ENCODE measurements around the gene HS3ST6. TPM values are rescaled to one million over a fixed set of nuclear protein-coding genes. Genes with fewer than 3 reads are reported as not detected.
A peak's percentile ranks its signal among the peaks of the same experiment; 100 is the strongest.

The HS3ST6 gene
- total and polyA plus RNA-seq, 2 of the 13 experiments (the other 11 are each of a cell fraction or from before 2014, with no cell fraction given): not detected

DNA sequence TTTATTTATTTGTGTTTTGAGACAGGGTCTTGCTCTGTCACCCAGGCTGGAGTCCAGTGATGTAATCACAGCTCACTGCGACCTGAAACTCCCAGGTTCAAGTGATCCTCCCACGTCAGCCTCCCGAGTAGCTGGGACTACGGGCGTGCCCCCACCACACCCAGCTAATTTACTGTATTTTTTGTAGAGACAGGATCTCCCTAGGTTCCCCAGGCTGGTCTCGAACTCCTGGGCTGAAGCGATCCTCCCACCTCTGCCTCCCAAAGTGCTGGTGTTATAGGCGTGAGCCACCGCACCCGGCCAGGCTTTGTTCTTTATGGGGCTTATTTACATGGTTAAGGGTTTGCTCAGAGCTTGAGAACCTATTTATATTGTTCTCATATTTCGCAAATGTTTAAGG lies 40.4 kb downstream of the HS3ST6 start:
- 8% methylated on average over 11 of the region's 11 CpGs for WGBS (ENCODE audit: low lambda C conversion rate)
- Histone ChIP-seq H2AFZ (ENCODE audit: low read length) (no peak overlapping the region), H3K36me3 (replicated peaks in 1 of 2; ENCODE audit: control insufficient read depth in 1 of 2, insufficient read depth in 2 of 2, low read length in 2 of 2) (no peaks in the 10 kb centered on the region), H3K79me2 (ENCODE audit: insufficient read depth, low read length) (no peaks in the 10 kb centered on the region), H4K20me1 (ENCODE audit: insufficient read depth, low read length) (no peaks in the 10 kb centered on the region), H3K9ac (ENCODE audit: insufficient read depth, low read depth, low read length) (no peak overlapping the region), H3K27me3 (ENCODE audit: control insufficient read depth in 1 of 2, insufficient read depth in 2 of 2, low read length in 2 of 2) (peaks cover 1 to 8% of the 10 kb centered on the region in 2 experiments; a peak in 4 of 5 replicates), H3K27ac (ENCODE audit: extremely low read length, insufficient read depth, low read length) (no peak overlapping the region), H3K4me2 (ENCODE audit: low read depth, low read length) (no peak overlapping the region; the same call in 1 of the 2 replicates), H3K9me3 (ENCODE audit: low read length) (no peaks in the 10 kb centered on the region), H3K4me1 (ENCODE audit: insufficient read depth, low read length) (peaks cover 23% of the 10 kb centered on the region), H3K4me3 (replicated peaks in 1 of 3; ENCODE audit: insufficient read depth in 1 of 3, low read depth in 2 of 3, low read length in 3 of 3) (no peak overlapping the region)
- ChIA-PET POLR2A (no interaction called here), CTCF (ENCODE audit: low intra/inter-chr PET ratio, low total read pairs) (no interaction called here)
- ATAC-seq: no peak
- TF ChIP-seq NR2F6 (IDR thresholded peaks at IDR 0.05): no peak
- no peak for TF ChIP-seq NR2F6 (CRISPR knock-in tag; IDR thresholded peaks at IDR 0.05)
- TF ChIP-seq TBP (CRISPR knock-in tag; IDR thresholded peaks at IDR 0.05): no peak
- TF ChIP-seq SOX13 (IDR thresholded peaks at IDR 0.05): no peak
- peak in 1 of 2 experiments; percentile 14; a peak in 1 of 4 replicates for TF ChIP-seq SOX13 (CRISPR knock-in tag; conservative IDR thresholded peaks at IDR 0.05 in 1 of 2, IDR thresholded peaks at IDR 0.05 in 1 of 2)
- no peak for TF ChIP-seq MAZ (IDR thresholded peaks at IDR 0.05; ENCODE audit: borderline replicate concordance, low read depth, low read length)
- no peak for TF ChIP-seq MAZ (CRISPR knock-in tag; IDR thresholded peaks at IDR 0.05; ENCODE audit: low read depth)
- TF ChIP-seq HDAC6 (IDR thresholded peaks at IDR 0.05; ENCODE audit: low read depth, low read length): no peak
- no peak for TF ChIP-seq IRF2 (CRISPR knock-in tag; IDR thresholded peaks at IDR 0.05)
- TF ChIP-seq MAF1 (CRISPR knock-in tag; IDR thresholded peaks at IDR 0.05; ENCODE audit: borderline replicate concordance): no peak
- TF ChIP-seq KMT2A (CRISPR knock-in tag; IDR thresholded peaks at IDR 0.05): no peak
- no peak for TF ChIP-seq ZNF564 (CRISPR knock-in tag; IDR thresholded peaks at IDR 0.05)
- no peak for TF ChIP-seq GATAD2A (CRISPR knock-in tag; IDR thresholded peaks at IDR 0.05)
- TF ChIP-seq ZNF563 (CRISPR knock-in tag; IDR thresholded peaks at IDR 0.05): no peak
- no peak for TF ChIP-seq SPEN (CRISPR knock-in tag; IDR thresholded peaks at IDR 0.05; ENCODE audit: low read depth)
- TF ChIP-seq ZNF484 (CRISPR knock-in tag; IDR thresholded peaks at IDR 0.05; ENCODE audit: borderline replicate concordance, low read depth): no peak
- TF ChIP-seq ZNF839 (CRISPR knock-in tag; IDR thresholded peaks at IDR 0.05; ENCODE audit: borderline replicate concordance): no peak
- TF ChIP-seq BHLHE40 (IDR thresholded peaks at IDR 0.05; ENCODE audit: low read length): 0 out of 2 replicates have a peak, but pooled peaks have one; percentile 16
- TF ChIP-seq FOXA3 (CRISPR knock-in tag; IDR thresholded peaks at IDR 0.05): 0 out of 2 replicates have a peak, but pooled peaks have one; percentile 14
- no peak for TF ChIP-seq BORCS8-MEF2B (CRISPR knock-in tag; IDR thresholded peaks at IDR 0.05)
- TF ChIP-seq SOX6 (IDR thresholded peaks at IDR 0.05): no peak
- TF ChIP-seq SOX6 (CRISPR knock-in tag; IDR thresholded peaks at IDR 0.05): peak; percentile 36; the same call in 1 of the 2 replicates
- no peak for FAIRE-seq
- no TSS peak for BruUV-seq (replicated peaks)
- no peak for DNase-seq (ENCODE audit: low spot score)
- in situ Hi-C loops (cut with HindIII; ENCODE audit: extremely low pct_ligation_motif_present, low pct_unique_long_range_greater_than_20kb) (no loop called here), intact Hi-C loops (cut with micrococcal nuclease; ENCODE audit: unreplicated experiment) (no loop called here)
